HEK293 (cell line): ENCODE measurements around the gene KANSL1.

Source experiments
- BCL6B ChIP-seq: fragments of 450-650 bp; formaldehyde crosslinking; IDR thresholded peaks from 2 replicates; pipeline ENCODE4 v1.5.1; 2017; ENCODE audit warnings: missing biosample characterization, missing genetic modification characterization
- CTCF ChIP-seq: fragments of 450-650 bp; formaldehyde crosslinking; IDR thresholded peaks from 2 replicates; pipeline ENCODE4 v1.5.1; 2016; ENCODE audit warnings: missing biosample characterization, missing genetic modification characterization
- FEZF1 ChIP-seq: fragments of 450-650 bp; formaldehyde crosslinking; IDR thresholded peaks from 2 replicates; pipeline ENCODE4 v1.5.1; 2016; ENCODE audit warnings: missing biosample characterization, missing genetic modification characterization
- IKZF3 ChIP-seq: fragments of 450-650 bp; IDR thresholded peaks from 2 replicates; pipeline ENCODE4 v1.5.0; 2018; ENCODE audit warnings: missing biosample characterization, mild to moderate bottlenecking, missing genetic modification characterization, moderate library complexity
- KLF8 ChIP-seq: fragments of 450-650 bp; formaldehyde crosslinking; IDR thresholded peaks from 2 replicates; pipeline ENCODE4 v1.5.1; 2016; ENCODE audit warnings: missing biosample characterization, missing genetic modification characterization
- OVOL3 ChIP-seq: fragments of 450-650 bp; formaldehyde crosslinking; IDR thresholded peaks from 2 replicates; pipeline ENCODE4 v1.5.1; 2016; ENCODE audit warnings: missing biosample characterization, missing genetic modification characterization
- PBX3 ChIP-seq: sonication (generic); formaldehyde crosslinking; IDR thresholded peaks from 2 replicates; pipeline ENCODE4 v1.8.1; 2022; ENCODE audit warnings: mild to moderate bottlenecking, moderate library complexity, missing genetic modification reagents
- PRDM2 ChIP-seq: fragments of 450-650 bp; formaldehyde crosslinking; IDR thresholded peaks from 2 replicates; pipeline ENCODE4 v1.5.1; 2016; ENCODE audit warnings: missing biosample characterization, missing genetic modification characterization, borderline replicate concordance
- SALL2 ChIP-seq: fragments of 450-650 bp; formaldehyde crosslinking; IDR thresholded peaks from 2 replicates; pipeline ENCODE4 v1.5.0; 2017; ENCODE audit warnings: missing biosample characterization, mild to moderate bottlenecking, missing genetic modification characterization, borderline replicate concordance
- SP3 ChIP-seq: fragments of 450-650 bp; formaldehyde crosslinking; IDR thresholded peaks from 2 replicates; pipeline ENCODE4 v1.5.1; 2016; ENCODE audit warnings: missing biosample characterization, missing genetic modification characterization
- ZBTB49 ChIP-seq: fragments of 450-650 bp; formaldehyde crosslinking; IDR thresholded peaks from 2 replicates; pipeline ENCODE4 v1.5.1; 2016; ENCODE audit warnings: missing biosample characterization, missing genetic modification characterization, low read depth
- ZNF157 ChIP-seq: fragments of 450-650 bp; formaldehyde crosslinking; IDR thresholded peaks from 2 replicates; pipeline ENCODE4 v1.5.1; 2016; ENCODE audit warnings: missing biosample characterization, missing genetic modification characterization
- ZNF19 ChIP-seq: fragments of 450-650 bp; formaldehyde crosslinking; IDR thresholded peaks from 2 replicates; pipeline ENCODE4; 2016; ENCODE audit warnings: missing biosample characterization, missing genetic modification characterization, low read depth
- ZNF23 ChIP-seq: fragments of 450-650 bp; formaldehyde crosslinking; IDR thresholded peaks from 2 replicates; pipeline ENCODE4 v1.5.1; 2016; ENCODE audit warnings: missing biosample characterization, missing genetic modification characterization, borderline replicate concordance
- ZNF26 ChIP-seq: fragments of 450-650 bp; formaldehyde crosslinking; IDR thresholded peaks from 2 replicates; pipeline ENCODE4 v1.5.1; 2016; ENCODE audit warnings: missing biosample characterization, missing genetic modification characterization
- ZNF350 ChIP-seq: fragments of 450-650 bp; formaldehyde crosslinking; IDR thresholded peaks from 2 replicates; pipeline ENCODE4 v1.5.0; 2017; ENCODE audit warnings: missing biosample characterization, mild to moderate bottlenecking, missing genetic modification characterization
- ZNF362 ChIP-seq: fragments of 450-650 bp; formaldehyde crosslinking; IDR thresholded peaks from 2 replicates; pipeline ENCODE4 v1.5.1; 2016; ENCODE audit warnings: missing biosample characterization, missing genetic modification characterization
- ZNF37A ChIP-seq: fragments of 450-650 bp; IDR thresholded peaks from 2 replicates; pipeline ENCODE4 v1.5.1; 2018; ENCODE audit warnings: missing biosample characterization, missing genetic modification characterization
- ZNF423 ChIP-seq: fragments of 450-650 bp; formaldehyde crosslinking; IDR thresholded peaks from 2 replicates; pipeline ENCODE4 v1.5.1; 2016; ENCODE audit warnings: missing biosample characterization, missing genetic modification characterization
- ZNF560 ChIP-seq: fragments of 450-650 bp; formaldehyde crosslinking; IDR thresholded peaks from 2 replicates; pipeline ENCODE4 v1.5.1; 2017; ENCODE audit warnings: missing biosample characterization, missing genetic modification characterization, borderline replicate concordance
- ZNF701 ChIP-seq: fragments of 450-650 bp; formaldehyde crosslinking; IDR thresholded peaks from 2 replicates; pipeline ENCODE4 v1.5.1; 2016; ENCODE audit warnings: missing biosample characterization, missing genetic modification characterization
- ZNF792 ChIP-seq: fragments of 450-650 bp; formaldehyde crosslinking; IDR thresholded peaks from 2 replicates; pipeline ENCODE4 v1.5.1; 2016; ENCODE audit warnings: missing biosample characterization, missing genetic modification characterization
- ZNF830 ChIP-seq: fragments of 450-650 bp; IDR thresholded peaks from 2 replicates; pipeline ENCODE4 v1.5.0; 2018; ENCODE audit warnings: missing biosample characterization, missing genetic modification characterization, low read depth, mild to moderate bottlenecking, moderate library complexity
- ZSCAN16 ChIP-seq: fragments of 450-650 bp; formaldehyde crosslinking; IDR thresholded peaks from 2 replicates; pipeline ENCODE4 v1.5.1; 2016; ENCODE audit warnings: missing biosample characterization, missing genetic modification characterization
- ZXDB ChIP-seq: fragments of 450-650 bp; formaldehyde crosslinking; IDR thresholded peaks from 2 replicates; pipeline ENCODE4 v1.5.1; 2016; ENCODE audit warnings: missing biosample characterization, missing genetic modification characterization

KANSL1 gene

GRCh38 chr17:46108550-46109110 is 84.6 kb downstream of the KANSL1 start (continued):
- no peak for TF ChIP-seq ZNF26 (tag by site-specific recombination)
- TF ChIP-seq ZNF19 = no peak
- TF ChIP-seq CTCF (tag by site-specific recombination) = no peak
- no peak for TF ChIP-seq SP3
- TF ChIP-seq ZNF830 (tag by site-specific recombination) = no peak
- no peak for TF ChIP-seq ZNF560 (tag by site-specific recombination)
- TF ChIP-seq ZNF350 (tag by site-specific recombination) = no peak
- TF ChIP-seq OVOL3 = no peak
- TF ChIP-seq ZNF37A (tag by site-specific recombination) = no peak
- TF ChIP-seq ZNF423 = no peak
- TF ChIP-seq ZBTB49 (tag by site-specific recombination) = no peak
- TF ChIP-seq KLF8 (tag by site-specific recombination) = 0 out of 2 replicates have a peak, but pooled peaks have one; percentile 24
- no peak for TF ChIP-seq ZNF362 (tag by site-specific recombination)
- TF ChIP-seq SALL2 (tag by site-specific recombination) = no peak
- TF ChIP-seq ZXDB = peak; percentile 69
- no peak for TF ChIP-seq BCL6B
- no peak; the same call in 1 of the 2 replicates for TF ChIP-seq ZSCAN16 (tag by site-specific recombination)
- TF ChIP-seq PBX3 (CRISPR knock-in tag) = no peak
- TF ChIP-seq ZNF792 (tag by site-specific recombination) = no peak
- TF ChIP-seq ZNF157 (tag by site-specific recombination) = no peak
- peak; percentile 69 for TF ChIP-seq IKZF3 (tag by site-specific recombination)
- TF ChIP-seq FEZF1 (tag by site-specific recombination) = peak; percentile 59; the same call in 1 of the 2 replicates
- TF ChIP-seq PRDM2 = no peak
- TF ChIP-seq ZNF701 (tag by site-specific recombination) = no peak
- no peak for TF ChIP-seq ZNF23
